Testis (tissue), 2 donors: ENCODE measurements around the gene UBASH3A.

Source experiments
- CTCF ChIP-seq, 3 experiments: fragments of 450-650 bp in 2 of 3; fragments of 200-600 bp in 1 of 3; sonication (generic) in 1 of 3; IDR thresholded peaks; one replicate each; pipeline ENCODE4 v1.5.1; 2016 to 2019; ENCODE audit warnings: antibody characterized with exemption in 3 of 3, mild to moderate bottlenecking in 2 of 3, moderate library complexity in 1 of 3
- POLR2A ChIP-seq: fragments of 450-650 bp; IDR thresholded peaks from one replicate; pipeline ENCODE4 v1.6.1; 2017; ENCODE audit warnings: antibody characterized with exemption, mild to moderate bottlenecking, moderate library complexity

- TF ChIP-seq CTCF (IDR thresholded peaks at IDR 0.05) (no peak), POLR2A (no peak)
These were observed 48.9 kb downstream of the UBASH3A start for GRCh38 chr21:42452401-42453223.
